Uterus (tissue), 2 donors: ENCODE measurements around the gene GJB2.

Experiments
- POLR2A ChIP-seq, 2 donors: fragments of 450-650 bp; IDR thresholded peaks; one replicate each; pipeline ENCODE4 v1.6.1; 2016; ENCODE audit warnings: antibody characterized with exemption in 2 of 2, mild to moderate bottlenecking in 1 of 2, moderate library complexity in 1 of 2
- TF ChIP-seq, protein P1 (sequence below), 4 experiments: fragments of 200-600 bp in 2 of 4; fragments of 450-650 bp in 2 of 4; sonication (generic) in 2 of 4; IDR thresholded peaks; one replicate each; pipeline ENCODE4 v1.5.1; 2016 to 2019; ENCODE audit warnings: antibody characterized with exemption in 4 of 4, mild to moderate bottlenecking in 2 of 4, moderate library complexity in 1 of 4

DNA sequence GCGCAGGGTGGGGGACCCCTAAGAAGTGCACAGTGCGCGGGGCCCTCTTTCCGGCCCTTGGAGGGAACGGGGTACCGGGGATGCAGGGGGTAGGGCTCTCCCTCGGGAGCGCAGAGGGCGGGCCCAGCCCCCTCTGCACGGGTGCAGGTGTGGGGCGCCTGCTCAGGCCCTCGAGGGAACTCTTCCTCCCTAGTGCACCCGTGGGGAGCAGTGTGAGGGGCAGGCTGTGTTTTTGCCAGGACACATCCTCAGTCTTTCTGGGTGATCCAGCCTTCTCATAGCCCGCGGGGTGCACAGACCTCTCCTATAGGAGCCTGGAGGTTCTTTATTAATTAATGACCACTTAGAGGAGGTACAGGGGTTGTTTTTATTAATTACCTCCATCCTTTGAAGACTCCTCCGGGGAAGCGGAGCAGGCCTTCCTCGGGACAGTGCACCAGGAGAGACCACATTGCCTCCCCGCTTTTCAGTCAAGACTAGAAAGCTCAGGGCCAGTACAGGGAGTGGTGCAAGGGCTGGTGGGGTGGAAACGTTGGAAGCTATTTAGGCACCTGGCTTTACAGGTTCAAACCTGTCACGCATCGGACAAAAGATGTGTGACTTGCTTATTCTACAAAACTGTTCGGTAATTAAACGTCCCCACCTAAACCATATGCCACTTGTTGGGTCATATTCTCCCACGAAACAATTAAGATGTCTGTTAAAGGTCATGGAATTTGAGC, 40.0 kb upstream of the GJB2 start:
- TF ChIP-seq, protein P1, sequence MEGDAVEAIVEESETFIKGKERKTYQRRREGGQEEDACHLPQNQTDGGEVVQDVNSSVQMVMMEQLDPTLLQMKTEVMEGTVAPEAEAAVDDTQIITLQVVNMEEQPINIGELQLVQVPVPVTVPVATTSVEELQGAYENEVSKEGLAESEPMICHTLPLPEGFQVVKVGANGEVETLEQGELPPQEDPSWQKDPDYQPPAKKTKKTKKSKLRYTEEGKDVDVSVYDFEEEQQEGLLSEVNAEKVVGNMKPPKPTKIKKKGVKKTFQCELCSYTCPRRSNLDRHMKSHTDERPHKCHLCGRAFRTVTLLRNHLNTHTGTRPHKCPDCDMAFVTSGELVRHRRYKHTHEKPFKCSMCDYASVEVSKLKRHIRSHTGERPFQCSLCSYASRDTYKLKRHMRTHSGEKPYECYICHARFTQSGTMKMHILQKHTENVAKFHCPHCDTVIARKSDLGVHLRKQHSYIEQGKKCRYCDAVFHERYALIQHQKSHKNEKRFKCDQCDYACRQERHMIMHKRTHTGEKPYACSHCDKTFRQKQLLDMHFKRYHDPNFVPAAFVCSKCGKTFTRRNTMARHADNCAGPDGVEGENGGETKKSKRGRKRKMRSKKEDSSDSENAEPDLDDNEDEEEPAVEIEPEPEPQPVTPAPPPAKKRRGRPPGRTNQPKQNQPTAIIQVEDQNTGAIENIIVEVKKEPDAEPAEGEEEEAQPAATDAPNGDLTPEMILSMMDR (IDR thresholded peaks at IDR 0.05): no peak
- no peak for TF ChIP-seq POLR2A (IDR thresholded peaks at IDR 0.05)
